Measurements from ENCODE around the gene KRT5. TPM values are rescaled to one million over a fixed set of nuclear protein-coding genes. Genes with fewer than 3 reads are reported as not detected.

Gene KRT5
- total RNA-seq, 1 experiment from 2014 or later: 0.67 TPM

GRCh38 chr12:52529417-52529816 lies 9.2 kb upstream of the KRT5 start:
- Histone ChIP-seq H3K27ac (ENCODE audit: low read depth, low read length, poor library complexity, severe bottlenecking) (no peak overlapping the region), H3K27me3 (replicated peaks; ENCODE audit: insufficient read depth, low read depth, low read length, poor library complexity) (no peaks in the 10 kb centered on the region), H3K9me3 (ENCODE audit: low read depth, low read length, poor library complexity, severe bottlenecking) (no peaks in the 10 kb centered on the region), H3K4me3 (ENCODE audit: low read depth, low read length, poor library complexity, severe bottlenecking) (no peak overlapping the region), H3K36me3 (ENCODE audit: insufficient read depth, low read length, poor library complexity, severe bottlenecking) (no peaks in the 10 kb centered on the region), H3K4me1 (ENCODE audit: insufficient read depth, low read length, poor library complexity, severe bottlenecking) (no peaks in the 10 kb centered on the region)
- no TSS peak for BruUV-seq (replicated peaks)
- no peak for DNase-seq (ENCODE audit: low spot score)
- ChIA-PET CTCF (interaction anchor here (0.6 kb wide), 1 partner anchor 19 kb away, joined by 5 read pairs; no protein-coding TSS in a partner anchor), POLR2A (ENCODE audit: low non-redundant PET) (no interaction called here)
- intact Hi-C loops (cut with micrococcal nuclease; ENCODE audit: unreplicated experiment): no loop called here
- TF ChIP-seq EZH2 (IDR thresholded peaks at IDR 0.05; ENCODE audit: borderline replicate concordance, low read depth, low read length, poor library complexity, severe bottlenecking): no peak
- TF ChIP-seq, protein P1, sequence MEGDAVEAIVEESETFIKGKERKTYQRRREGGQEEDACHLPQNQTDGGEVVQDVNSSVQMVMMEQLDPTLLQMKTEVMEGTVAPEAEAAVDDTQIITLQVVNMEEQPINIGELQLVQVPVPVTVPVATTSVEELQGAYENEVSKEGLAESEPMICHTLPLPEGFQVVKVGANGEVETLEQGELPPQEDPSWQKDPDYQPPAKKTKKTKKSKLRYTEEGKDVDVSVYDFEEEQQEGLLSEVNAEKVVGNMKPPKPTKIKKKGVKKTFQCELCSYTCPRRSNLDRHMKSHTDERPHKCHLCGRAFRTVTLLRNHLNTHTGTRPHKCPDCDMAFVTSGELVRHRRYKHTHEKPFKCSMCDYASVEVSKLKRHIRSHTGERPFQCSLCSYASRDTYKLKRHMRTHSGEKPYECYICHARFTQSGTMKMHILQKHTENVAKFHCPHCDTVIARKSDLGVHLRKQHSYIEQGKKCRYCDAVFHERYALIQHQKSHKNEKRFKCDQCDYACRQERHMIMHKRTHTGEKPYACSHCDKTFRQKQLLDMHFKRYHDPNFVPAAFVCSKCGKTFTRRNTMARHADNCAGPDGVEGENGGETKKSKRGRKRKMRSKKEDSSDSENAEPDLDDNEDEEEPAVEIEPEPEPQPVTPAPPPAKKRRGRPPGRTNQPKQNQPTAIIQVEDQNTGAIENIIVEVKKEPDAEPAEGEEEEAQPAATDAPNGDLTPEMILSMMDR (conservative IDR thresholded peaks at IDR 0.05; ENCODE audit: low read depth, low read length): no peak

DNA sequence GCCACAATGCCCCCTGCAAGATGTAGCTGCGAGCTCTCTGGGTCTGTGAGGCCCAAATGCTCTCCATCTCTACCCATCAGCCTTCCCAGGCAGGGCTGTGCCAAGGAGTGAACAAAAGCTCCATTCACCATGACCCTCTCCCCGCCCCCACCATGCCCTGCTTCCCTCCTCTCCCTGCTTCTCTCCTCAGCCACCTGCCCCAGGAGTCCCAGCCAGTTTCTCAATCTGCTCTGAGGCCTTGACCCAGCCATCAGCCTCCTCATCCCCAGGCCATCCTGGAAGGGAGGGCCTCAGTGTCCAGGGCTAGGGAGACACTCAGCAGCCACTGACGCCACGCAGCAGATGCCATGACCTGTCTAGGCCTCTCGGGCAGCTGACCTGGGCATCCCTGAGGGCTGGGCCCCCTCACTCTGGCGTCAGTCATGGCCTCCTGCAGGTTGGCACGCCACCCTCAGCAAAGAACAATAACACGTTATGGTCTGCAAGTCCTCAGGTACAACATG lies 8.5 kb upstream of the KRT5 start:
- no TSS peak for BruUV-seq (replicated peaks)
- H3K27ac ChIP-seq (ENCODE audit: low read depth, low read length, poor library complexity, severe bottlenecking): no peak overlapping the region
- H3K9me3 ChIP-seq (ENCODE audit: low read depth, low read length, poor library complexity, severe bottlenecking): no peaks in the 10 kb centered on the region
- TF ChIP-seq, protein P1 (conservative IDR thresholded peaks at IDR 0.05; ENCODE audit: low read depth, low read length): no peak
- no peak for TF ChIP-seq EZH2 (IDR thresholded peaks at IDR 0.05; ENCODE audit: borderline replicate concordance, low read depth, low read length, poor library complexity, severe bottlenecking)
- CTCF ChIA-PET: no interaction called here
- DNase-seq (ENCODE audit: low spot score): no peak
- H3K27me3 ChIP-seq (replicated peaks; ENCODE audit: insufficient read depth, low read depth, low read length, poor library complexity): no peaks in the 10 kb centered on the region
- no peaks in the 10 kb centered on the region for H3K36me3 ChIP-seq (ENCODE audit: insufficient read depth, low read length, poor library complexity, severe bottlenecking)
- intact Hi-C loops (cut with micrococcal nuclease; ENCODE audit: unreplicated experiment): no loop called here
- H3K4me3 ChIP-seq (ENCODE audit: low read depth, low read length, poor library complexity, severe bottlenecking): no peak overlapping the region
- POLR2A ChIA-PET (ENCODE audit: low non-redundant PET): no interaction called here
- H3K4me1 ChIP-seq (ENCODE audit: insufficient read depth, low read length, poor library complexity, severe bottlenecking): no peaks in the 10 kb centered on the region

GRCh38 chr12:52527121-52527800 lies 7.1 kb upstream of the KRT5 start:
- H3K27me3 ChIP-seq (replicated peaks; ENCODE audit: insufficient read depth, low read depth, low read length, poor library complexity): no peaks in the 10 kb centered on the region
- CTCF ChIA-PET: no interaction called here
- no peaks in the 10 kb centered on the region for H3K9me3 ChIP-seq (ENCODE audit: low read depth, low read length, poor library complexity, severe bottlenecking)
- no peak overlapping the region for H3K4me3 ChIP-seq (ENCODE audit: low read depth, low read length, poor library complexity, severe bottlenecking)
- no TSS peak for BruUV-seq (replicated peaks)
- peaks cover 10% of the 10 kb centered on the region for H3K4me1 ChIP-seq (ENCODE audit: insufficient read depth, low read length, poor library complexity, severe bottlenecking)
- no peak for DNase-seq (ENCODE audit: low spot score)
- no peaks in the 10 kb centered on the region for H3K36me3 ChIP-seq (ENCODE audit: insufficient read depth, low read length, poor library complexity, severe bottlenecking)
- POLR2A ChIA-PET (ENCODE audit: low non-redundant PET): no interaction called here
- intact Hi-C loops (cut with micrococcal nuclease; ENCODE audit: unreplicated experiment): no loop called here
- no peak overlapping the region for H3K27ac ChIP-seq (ENCODE audit: low read depth, low read length, poor library complexity, severe bottlenecking)
- TF ChIP-seq EZH2 (IDR thresholded peaks at IDR 0.05; ENCODE audit: borderline replicate concordance, low read depth, low read length, poor library complexity, severe bottlenecking): no peak
- TF ChIP-seq, protein P1 (conservative IDR thresholded peaks at IDR 0.05; ENCODE audit: low read depth, low read length): no peak

All from A673 (cell line).